Measurements from ENCODE around the gene PSMD14. TPM values are rescaled to one million over a fixed set of nuclear protein-coding genes. Genes with fewer than 3 reads are reported as not detected.

Gene PSMD14
- total RNA-seq, 1 donor from 2014 or later: 36.0 TPM

DNA sequence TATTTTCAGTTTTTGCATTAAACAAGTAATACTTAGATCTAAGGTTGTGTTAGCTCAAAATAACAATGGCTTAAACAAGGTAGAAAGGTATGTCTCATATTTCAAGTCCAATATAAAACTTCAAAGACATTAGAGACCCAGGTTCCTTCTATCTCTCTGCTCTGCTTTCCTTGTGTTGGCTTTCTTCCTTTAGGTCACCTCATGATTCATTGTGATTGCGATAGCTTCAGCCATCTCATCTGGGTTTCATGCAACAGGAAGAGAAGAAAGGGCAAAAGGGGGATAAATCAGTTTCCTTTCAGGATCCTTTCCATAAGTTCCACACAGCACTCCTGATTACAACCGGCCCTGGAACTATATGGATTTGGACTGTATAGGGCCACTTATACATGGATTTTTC is 91.9 kb downstream of the PSMD14 start:
- no peak overlapping the region for H3K4me3 ChIP-seq (ENCODE audit: low read length in 3 of 3)
- no peak overlapping the region for H3K9ac ChIP-seq (ENCODE audit: low read depth in 1 of 3, low read length in 3 of 3)
- H3K27ac ChIP-seq (ENCODE audit: low read depth, low read length): no peak overlapping the region
- peaks cover 5 to 25% (median 19%) of the 10 kb centered on the region in 3 donors for H3K36me3 ChIP-seq (ENCODE audit: control insufficient read depth in 3 of 3, insufficient read depth in 3 of 3, low read length in 3 of 3)
- H3K9me3 ChIP-seq (ENCODE audit: control insufficient read depth in 3 of 3, low read length in 3 of 3): no peaks in the 10 kb centered on the region
- H3K4me1 ChIP-seq (ENCODE audit: control insufficient read depth in 3 of 3, insufficient read depth in 3 of 3, low read length in 3 of 3): no peaks in the 10 kb centered on the region
- H3K27me3 ChIP-seq (ENCODE audit: control insufficient read depth in 3 of 3, insufficient read depth in 3 of 3, low read length in 3 of 3): no peaks in the 10 kb centered on the region

DNA sequence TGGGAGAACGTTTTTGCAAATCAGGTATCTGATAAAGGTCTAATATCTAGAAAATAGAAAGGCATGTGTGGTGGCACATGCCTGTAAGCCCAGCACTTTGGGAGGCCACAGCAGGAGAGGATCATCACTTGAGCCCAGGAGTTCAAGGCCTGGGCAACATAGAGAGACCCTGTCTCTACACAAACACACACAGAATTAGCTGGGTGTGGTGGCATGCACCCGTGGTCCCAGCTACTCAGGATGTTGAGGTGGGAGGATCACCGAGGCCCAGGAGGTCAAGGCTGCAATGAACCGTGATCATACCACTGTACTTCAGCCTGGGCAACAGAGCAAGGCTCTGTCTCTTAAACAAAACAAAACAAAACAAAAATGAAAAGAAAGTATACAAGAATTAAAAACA is 94.1 kb downstream of the PSMD14 start:
- H3K27me3 ChIP-seq (ENCODE audit: control insufficient read depth in 3 of 3, insufficient read depth in 3 of 3, low read length in 3 of 3): no peaks in the 10 kb centered on the region
- H3K4me1 ChIP-seq (ENCODE audit: control insufficient read depth in 3 of 3, insufficient read depth in 3 of 3, low read length in 3 of 3): no peaks in the 10 kb centered on the region
- no peak overlapping the region for H3K9ac ChIP-seq (ENCODE audit: low read depth in 1 of 3, low read length in 3 of 3)
- no peak overlapping the region for H3K4me3 ChIP-seq (ENCODE audit: low read length in 3 of 3)
- H3K36me3 ChIP-seq (ENCODE audit: control insufficient read depth in 3 of 3, insufficient read depth in 3 of 3, low read length in 3 of 3): peaks cover 0 to 8% (median 3%) of the 10 kb centered on the region in 3 donors
- H3K27ac ChIP-seq (ENCODE audit: low read depth, low read length): no peak overlapping the region
- no peaks in the 10 kb centered on the region for H3K9me3 ChIP-seq (ENCODE audit: control insufficient read depth in 3 of 3, low read length in 3 of 3)

GRCh38 chr2:161406316-161406715 is 98.1 kb downstream of the PSMD14 start:
- Histone ChIP-seq H3K27ac (ENCODE audit: low read depth, low read length) (no peak overlapping the region), H3K4me3 (ENCODE audit: low read length in 3 of 3) (no peak overlapping the region), H3K9ac (ENCODE audit: low read depth in 1 of 3, low read length in 3 of 3) (no peak overlapping the region), H3K9me3 (ENCODE audit: control insufficient read depth in 3 of 3, low read length in 3 of 3) (no peaks in the 10 kb centered on the region), H3K36me3 (ENCODE audit: control insufficient read depth in 3 of 3, insufficient read depth in 3 of 3, low read length in 3 of 3) (peaks cover 0 to 3% (median 1%) of the 10 kb centered on the region in 3 donors), H3K27me3 (ENCODE audit: control insufficient read depth in 3 of 3, insufficient read depth in 3 of 3, low read length in 3 of 3) (no peaks in the 10 kb centered on the region), H3K4me1 (ENCODE audit: control insufficient read depth in 3 of 3, insufficient read depth in 3 of 3, low read length in 3 of 3) (no peaks in the 10 kb centered on the region)

DNA sequence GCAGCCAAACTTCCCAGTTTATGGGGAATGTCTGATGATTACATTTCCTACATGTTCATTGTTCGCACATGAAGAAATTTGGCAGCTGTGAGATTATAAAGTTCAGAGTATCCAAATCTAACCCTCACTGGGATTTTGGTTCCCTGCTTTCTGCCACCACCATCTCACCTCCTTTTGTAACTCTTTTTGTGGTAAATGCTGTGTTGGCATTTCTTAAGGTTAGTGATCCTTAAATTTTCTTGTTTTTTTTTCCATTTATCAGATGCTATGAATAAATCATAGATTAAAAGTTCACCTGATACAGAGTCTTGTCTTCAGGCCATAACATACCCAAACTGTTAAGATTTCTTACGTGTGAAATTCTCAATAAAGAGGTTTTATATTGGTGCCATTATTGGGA is 99.4 kb downstream of the PSMD14 start:
- Histone ChIP-seq H3K4me3 (ENCODE audit: low read length in 3 of 3) (no peak overlapping the region), H3K27ac (ENCODE audit: low read depth, low read length) (no peak overlapping the region), H3K9ac (ENCODE audit: low read depth in 1 of 3, low read length in 3 of 3) (no peak overlapping the region), H3K4me1 (ENCODE audit: control insufficient read depth in 3 of 3, insufficient read depth in 3 of 3, low read length in 3 of 3) (no peaks in the 10 kb centered on the region), H3K27me3 (ENCODE audit: control insufficient read depth in 3 of 3, insufficient read depth in 3 of 3, low read length in 3 of 3) (no peaks in the 10 kb centered on the region), H3K9me3 (ENCODE audit: control insufficient read depth in 3 of 3, low read length in 3 of 3) (no peaks in the 10 kb centered on the region), H3K36me3 (ENCODE audit: control insufficient read depth in 3 of 3, insufficient read depth in 3 of 3, low read length in 3 of 3) (peaks cover 0 to 3% (median 0%) of the 10 kb centered on the region in 3 donors)

- Histone ChIP-seq H3K9ac (ENCODE audit: low read depth in 1 of 3, low read length in 3 of 3) (no peak overlapping the region), H3K27ac (ENCODE audit: low read depth, low read length) (no peak overlapping the region), H3K9me3 (ENCODE audit: control insufficient read depth in 3 of 3, low read length in 3 of 3) (no peaks in the 10 kb centered on the region), H3K36me3 (ENCODE audit: control insufficient read depth in 3 of 3, insufficient read depth in 3 of 3, low read length in 3 of 3) (no peaks in the 10 kb centered on the region), H3K4me1 (ENCODE audit: control insufficient read depth in 3 of 3, insufficient read depth in 3 of 3, low read length in 3 of 3) (peaks cover 5 to 6% (median 6%) of the 10 kb centered on the region in 3 donors), H3K27me3 (ENCODE audit: control insufficient read depth in 3 of 3, insufficient read depth in 3 of 3, low read length in 3 of 3) (peaks cover 3 to 7% (median 6%) of the 10 kb centered on the region in 3 donors), H3K4me3 (ENCODE audit: low read length in 3 of 3) (no peak overlapping the region)
Observed at GRCh38 chr2:161409308-161409907, 101.2 kb downstream of the PSMD14 start.

- Histone ChIP-seq H3K9me3 (ENCODE audit: control insufficient read depth in 3 of 3, low read length in 3 of 3) (no peaks in the 10 kb centered on the region), H3K9ac (ENCODE audit: low read depth in 1 of 3, low read length in 3 of 3) (no peak overlapping the region), H3K4me1 (ENCODE audit: control insufficient read depth in 3 of 3, insufficient read depth in 3 of 3, low read length in 3 of 3) (peaks cover 17 to 29% (median 27%) of the 10 kb centered on the region in 3 donors), H3K4me3 (ENCODE audit: low read length in 3 of 3) (no peak overlapping the region), H3K27me3 (ENCODE audit: control insufficient read depth in 3 of 3, insufficient read depth in 3 of 3, low read length in 3 of 3) (peaks cover 32 to 36% (median 33%) of the 10 kb centered on the region in 3 donors), H3K27ac (ENCODE audit: low read depth, low read length) (no peak overlapping the region), H3K36me3 (ENCODE audit: control insufficient read depth in 3 of 3, insufficient read depth in 3 of 3, low read length in 3 of 3) (no peaks in the 10 kb centered on the region)
Observed at GRCh38 chr2:161412346-161412745, 104.1 kb downstream of the PSMD14 start.

GRCh38 chr2:161414042-161415033 is 106.1 kb downstream of the PSMD14 start:
- Histone ChIP-seq H3K36me3 (ENCODE audit: control insufficient read depth in 3 of 3, insufficient read depth in 3 of 3, low read length in 3 of 3) (no peaks in the 10 kb centered on the region), H3K27me3 (ENCODE audit: control insufficient read depth in 3 of 3, insufficient read depth in 3 of 3, low read length in 3 of 3) (peaks cover 52 to 56% (median 53%) of the 10 kb centered on the region in 3 donors), H3K9ac (ENCODE audit: low read depth in 1 of 3, low read length in 3 of 3) (peak overlapping the region; percentile 13 to 60 (median 42)), H3K4me3 (ENCODE audit: low read length in 3 of 3) (peak overlapping the region; percentile 62 to 71 (median 68)), H3K27ac (ENCODE audit: low read depth, low read length) (no peak overlapping the region), H3K4me1 (ENCODE audit: control insufficient read depth in 3 of 3, insufficient read depth in 3 of 3, low read length in 3 of 3) (peaks cover 26 to 37% (median 32%) of the 10 kb centered on the region in 3 donors), H3K9me3 (ENCODE audit: control insufficient read depth in 3 of 3, low read length in 3 of 3) (no peaks in the 10 kb centered on the region)

GRCh38 chr2:161415034-161415986 is 107.1 kb downstream of the PSMD14 start:
- Histone ChIP-seq H3K9me3 (ENCODE audit: control insufficient read depth in 3 of 3, low read length in 3 of 3) (no peaks in the 10 kb centered on the region), H3K27ac (ENCODE audit: low read depth, low read length) (no peak overlapping the region), H3K4me3 (ENCODE audit: low read length in 3 of 3) (peak overlapping the region; percentile 62 to 71 (median 68)), H3K36me3 (ENCODE audit: control insufficient read depth in 3 of 3, insufficient read depth in 3 of 3, low read length in 3 of 3) (no peaks in the 10 kb centered on the region), H3K27me3 (ENCODE audit: control insufficient read depth in 3 of 3, insufficient read depth in 3 of 3, low read length in 3 of 3) (peaks cover 54 to 62% (median 61%) of the 10 kb centered on the region in 3 donors), H3K4me1 (ENCODE audit: control insufficient read depth in 3 of 3, insufficient read depth in 3 of 3, low read length in 3 of 3) (peaks cover 26 to 37% (median 32%) of the 10 kb centered on the region in 3 donors), H3K9ac (ENCODE audit: low read depth in 1 of 3, low read length in 3 of 3) (peak overlapping the region in 1 of 3 donors; percentile 42)

DNA sequence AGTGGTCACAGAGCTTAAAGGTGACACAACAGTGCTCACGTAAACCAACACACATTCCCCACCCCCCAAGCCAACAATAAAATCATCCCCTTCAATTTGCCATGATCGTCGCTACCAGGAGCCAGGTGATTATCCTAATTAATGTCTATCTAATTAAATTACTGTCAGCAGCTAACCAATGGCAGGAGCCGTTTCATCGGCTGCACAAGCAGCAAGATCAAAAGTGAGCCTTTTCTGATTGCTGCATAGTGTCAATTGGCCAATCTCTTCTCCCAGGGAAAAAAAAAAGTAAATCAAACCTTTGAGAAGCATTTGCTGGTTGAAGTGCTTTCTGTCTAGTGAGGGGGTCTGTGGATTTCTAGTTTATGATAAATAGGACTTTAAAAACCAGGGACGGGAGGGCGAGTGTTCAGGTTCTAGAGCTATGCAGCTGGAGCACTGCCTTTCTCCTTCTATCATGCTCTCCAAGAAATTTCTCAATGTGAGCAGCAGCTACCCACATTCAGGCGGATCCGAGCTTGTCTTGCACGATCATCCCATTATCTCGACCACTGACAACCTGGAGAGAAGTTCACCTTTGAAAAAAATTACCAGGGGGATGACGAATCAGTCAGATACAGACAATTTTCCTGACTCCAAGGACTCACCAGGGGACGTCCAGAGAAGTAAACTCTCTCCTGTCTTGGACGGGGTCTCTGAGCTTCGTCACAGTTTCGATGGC is 107.9 kb downstream of the PSMD14 start, which contains the start of gene TBR1:
Gene TBR1 (plus strand): TSS at position 311 of the 721 bp plus-strand sequence. CDS start 114 bp downstream, at position 425.
- H3K27ac ChIP-seq (ENCODE audit: low read depth, low read length): no peak within 1 kb of the TSS
- H3K36me3 ChIP-seq (ENCODE audit: control insufficient read depth in 3 of 3, insufficient read depth in 3 of 3, low read length in 3 of 3): no peaks in the 10 kb centered on the region
- peak within 1 kb of the TSS; percentile 62 to 71 (median 68) for H3K4me3 ChIP-seq (ENCODE audit: low read length in 3 of 3)
- peaks cover 62 to 71% (median 70%) of the 10 kb centered on the region in 3 donors for H3K27me3 ChIP-seq (ENCODE audit: control insufficient read depth in 3 of 3, insufficient read depth in 3 of 3, low read length in 3 of 3)
- H3K4me1 ChIP-seq (ENCODE audit: control insufficient read depth in 3 of 3, insufficient read depth in 3 of 3, low read length in 3 of 3): peaks cover 26 to 37% (median 32%) of the 10 kb centered on the region in 3 donors
- H3K9ac ChIP-seq (ENCODE audit: low read depth in 1 of 3, low read length in 3 of 3): no peak within 1 kb of the TSS
- H3K9me3 ChIP-seq (ENCODE audit: control insufficient read depth in 3 of 3, low read length in 3 of 3): no peaks in the 10 kb centered on the region
